Measurements from ENCODE around the gene PMFBP1. TPM values are rescaled to one million over a fixed set of nuclear protein-coding genes. Genes with fewer than 3 reads are reported as not detected.

PMFBP1 gene
- total and polyA plus RNA-seq, 12 donors = 0.15 to 2.4 (median 0.55) TPM

DNA sequence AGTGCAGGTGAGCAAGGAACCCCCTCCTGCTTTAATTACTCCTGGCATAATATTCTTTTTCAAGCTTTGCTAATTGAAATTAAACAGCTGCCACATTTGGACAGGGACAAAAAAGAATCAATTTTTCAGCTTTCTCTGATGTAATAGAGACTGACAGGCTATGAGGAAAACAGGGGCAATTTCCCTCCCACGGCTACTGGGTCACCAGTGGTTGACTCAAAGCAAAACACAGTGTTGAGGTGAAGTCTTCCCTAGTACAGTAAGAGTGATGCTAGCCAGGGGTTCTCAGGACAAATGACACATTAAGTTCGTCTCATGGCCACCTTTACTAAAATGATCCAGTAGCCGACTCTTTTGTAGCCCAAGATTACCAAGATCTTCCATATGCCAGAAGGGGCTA lies 38.6 kb upstream of the PMFBP1 start:
- H3K27ac ChIP-seq = no peak overlapping the region
- intact Hi-C loops (cut with DNase I) = no loop called here
- no peak for DNase-seq
- no peaks in the 10 kb centered on the region for H3K36me3 ChIP-seq (replicated peaks in 1 of 2)
- no peak overlapping the region for H3K4me3 ChIP-seq
- H3K9me3 ChIP-seq (replicated peaks in 1 of 3) = no peaks in the 10 kb centered on the region
- H3K4me1 ChIP-seq (replicated peaks in 1 of 2) = no peaks in the 10 kb centered on the region
- TF ChIP-seq, protein P1, sequence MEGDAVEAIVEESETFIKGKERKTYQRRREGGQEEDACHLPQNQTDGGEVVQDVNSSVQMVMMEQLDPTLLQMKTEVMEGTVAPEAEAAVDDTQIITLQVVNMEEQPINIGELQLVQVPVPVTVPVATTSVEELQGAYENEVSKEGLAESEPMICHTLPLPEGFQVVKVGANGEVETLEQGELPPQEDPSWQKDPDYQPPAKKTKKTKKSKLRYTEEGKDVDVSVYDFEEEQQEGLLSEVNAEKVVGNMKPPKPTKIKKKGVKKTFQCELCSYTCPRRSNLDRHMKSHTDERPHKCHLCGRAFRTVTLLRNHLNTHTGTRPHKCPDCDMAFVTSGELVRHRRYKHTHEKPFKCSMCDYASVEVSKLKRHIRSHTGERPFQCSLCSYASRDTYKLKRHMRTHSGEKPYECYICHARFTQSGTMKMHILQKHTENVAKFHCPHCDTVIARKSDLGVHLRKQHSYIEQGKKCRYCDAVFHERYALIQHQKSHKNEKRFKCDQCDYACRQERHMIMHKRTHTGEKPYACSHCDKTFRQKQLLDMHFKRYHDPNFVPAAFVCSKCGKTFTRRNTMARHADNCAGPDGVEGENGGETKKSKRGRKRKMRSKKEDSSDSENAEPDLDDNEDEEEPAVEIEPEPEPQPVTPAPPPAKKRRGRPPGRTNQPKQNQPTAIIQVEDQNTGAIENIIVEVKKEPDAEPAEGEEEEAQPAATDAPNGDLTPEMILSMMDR (IDR thresholded peaks at IDR 0.05) = no peak
- no peak for TF ChIP-seq POLR2A (IDR thresholded peaks at IDR 0.05)
- 81 to 91% (median 84%) methylated on average over 3 of the region's 3 CpGs for WGBS, 4 donors
- no peaks in the 10 kb centered on the region for H3K27me3 ChIP-seq

DNA sequence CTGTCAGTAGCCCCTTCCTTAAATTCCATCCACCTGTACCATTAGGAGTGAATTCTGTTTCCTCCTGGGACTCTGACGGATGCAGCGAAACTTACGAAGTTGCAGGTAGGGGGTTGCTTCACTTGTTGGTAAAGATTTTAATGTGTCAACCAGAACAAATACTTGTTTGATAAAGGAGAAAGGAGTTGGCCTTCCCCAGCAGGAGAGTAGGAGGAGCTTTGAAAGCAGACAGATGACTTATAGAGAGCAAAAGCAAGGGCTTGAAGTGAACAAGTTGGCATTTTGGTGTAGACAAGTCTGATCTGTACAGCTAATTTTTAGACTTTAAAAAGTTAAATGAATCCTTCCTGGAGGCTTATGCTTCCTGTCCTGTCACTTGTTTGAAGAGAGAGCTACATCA lies 38.1 kb upstream of the PMFBP1 start:
- no peak overlapping the region for H3K27ac ChIP-seq
- TF ChIP-seq, protein P1 (IDR thresholded peaks at IDR 0.05) = no peak
- no peak for TF ChIP-seq POLR2A (IDR thresholded peaks at IDR 0.05)
- H3K27me3 ChIP-seq = no peaks in the 10 kb centered on the region
- no peak for DNase-seq
- H3K4me1 ChIP-seq (replicated peaks in 1 of 2) = no peaks in the 10 kb centered on the region
- intact Hi-C loops (cut with DNase I) = no loop called here
- H3K4me3 ChIP-seq = no peak overlapping the region
- no peaks in the 10 kb centered on the region for H3K9me3 ChIP-seq (replicated peaks in 1 of 3)
- no peaks in the 10 kb centered on the region for H3K36me3 ChIP-seq (replicated peaks in 1 of 2)
- WGBS, 4 donors = 95 to 98% (median 96%) methylated on average over 3 of the region's 3 CpGs

DNA sequence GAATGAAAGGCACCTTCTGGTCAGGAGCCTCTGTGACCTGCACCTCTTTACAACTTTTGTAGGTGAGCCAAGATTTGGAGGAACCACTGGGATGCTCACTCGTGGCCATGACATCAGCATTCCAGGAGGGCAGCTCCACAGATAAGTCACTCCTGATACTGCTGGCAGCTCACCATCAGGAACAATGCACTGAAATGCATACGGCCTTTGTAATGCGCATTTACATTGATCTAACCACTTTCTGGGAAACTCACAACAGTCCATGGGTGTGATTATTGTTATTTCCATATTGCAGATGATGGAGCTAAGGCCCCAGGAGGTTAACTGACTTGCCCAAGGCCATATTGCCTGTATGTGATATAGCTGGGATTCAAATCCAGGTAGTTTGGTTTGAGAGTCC lies 34.3 kb upstream of the PMFBP1 start:
- WGBS, 4 donors = 80 to 90% (median 86%) methylated on average over 3 of the region's 3 CpGs
- no peak for DNase-seq
- H3K4me3 ChIP-seq = no peak overlapping the region
- no peaks in the 10 kb centered on the region for H3K36me3 ChIP-seq (replicated peaks in 1 of 2)
- H3K27ac ChIP-seq = no peak overlapping the region
- peaks cover 0 to 5% of the 10 kb centered on the region in 2 donors for H3K4me1 ChIP-seq (replicated peaks in 1 of 2)
- no peaks in the 10 kb centered on the region for H3K27me3 ChIP-seq
- no peaks in the 10 kb centered on the region for H3K9me3 ChIP-seq (replicated peaks in 1 of 3)
- intact Hi-C loops (cut with DNase I) = no loop called here
- TF ChIP-seq, protein P1 (IDR thresholded peaks at IDR 0.05) = no peak
- no peak for TF ChIP-seq POLR2A (IDR thresholded peaks at IDR 0.05)

DNA sequence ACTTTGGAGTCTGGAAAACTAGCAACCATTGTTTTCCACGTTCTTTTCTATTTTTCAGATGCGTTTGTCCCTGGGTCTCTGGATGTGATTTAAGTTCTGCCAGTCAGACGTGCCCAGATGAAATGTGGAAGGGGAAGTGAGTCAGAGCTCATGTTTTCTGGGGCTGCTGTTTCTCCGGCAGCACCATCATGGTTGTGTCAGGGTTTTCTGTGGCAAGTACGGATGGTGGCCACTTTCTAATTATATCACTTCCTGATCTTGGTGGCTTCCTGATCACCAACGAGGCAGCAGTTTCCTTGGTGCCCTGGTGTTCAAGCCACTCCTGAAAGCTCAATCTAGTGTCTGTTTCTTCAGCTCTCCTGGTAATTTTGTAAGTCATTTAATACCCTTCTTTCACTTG lies 31.4 kb upstream of the PMFBP1 start:
- no peaks in the 10 kb centered on the region for H3K27me3 ChIP-seq
- 21 to 33% (median 25%) methylated on average over 6 of the region's 6 CpGs for WGBS, 4 donors
- intact Hi-C loops (cut with DNase I) = no loop called here
- peak overlapping the region; percentile 5 to 85 (median 47) for H3K27ac ChIP-seq
- no peak overlapping the region for H3K4me3 ChIP-seq
- DNase-seq = peak in 6 of 7 donors; percentile 29 to 67 (median 44)
- no peaks in the 10 kb centered on the region for H3K36me3 ChIP-seq (replicated peaks in 1 of 2)
- TF ChIP-seq POLR2A (IDR thresholded peaks at IDR 0.05) = no peak
- TF ChIP-seq, protein P1 (IDR thresholded peaks at IDR 0.05) = no peak
- H3K4me1 ChIP-seq (replicated peaks in 1 of 2) = peaks cover 0 to 12% of the 10 kb centered on the region in 2 donors
- H3K9me3 ChIP-seq (replicated peaks in 1 of 3) = no peaks in the 10 kb centered on the region

Data from adrenal gland (tissue), 12 donors.